HG03575 (cell line): ENCODE data around the gene HPCAL4.

ENCODE experiments used
- ATAC-seq: cut with Tn5 transposase; IDR thresholded peaks from one replicate; pipeline ENCODE4 v1.9.1; 2021; ENCODE audit not compliant: unreplicated experiment, insufficient number of reproducible peaks, low FRiP score; ENCODE audit errors: extremely low read depth

HPCAL4 gene

DNA sequence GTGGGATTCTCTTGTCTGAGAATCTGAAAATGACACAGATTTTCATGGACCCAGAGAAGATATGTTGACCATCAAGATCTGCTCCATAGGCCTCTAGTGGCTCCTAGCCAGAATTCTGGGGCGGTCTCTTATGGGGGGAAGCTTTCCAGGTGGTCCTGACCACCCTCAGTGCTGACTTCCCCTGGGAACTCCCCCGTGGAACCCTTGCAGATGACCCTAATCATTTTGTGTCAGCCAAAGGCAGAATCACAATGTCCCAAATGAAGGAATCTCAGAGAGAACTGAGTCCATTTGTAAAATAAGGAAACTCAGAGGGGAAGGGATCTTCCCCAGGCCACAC is 55.4 kb downstream of the HPCAL4 start:
- ATAC-seq = no peak

DNA sequence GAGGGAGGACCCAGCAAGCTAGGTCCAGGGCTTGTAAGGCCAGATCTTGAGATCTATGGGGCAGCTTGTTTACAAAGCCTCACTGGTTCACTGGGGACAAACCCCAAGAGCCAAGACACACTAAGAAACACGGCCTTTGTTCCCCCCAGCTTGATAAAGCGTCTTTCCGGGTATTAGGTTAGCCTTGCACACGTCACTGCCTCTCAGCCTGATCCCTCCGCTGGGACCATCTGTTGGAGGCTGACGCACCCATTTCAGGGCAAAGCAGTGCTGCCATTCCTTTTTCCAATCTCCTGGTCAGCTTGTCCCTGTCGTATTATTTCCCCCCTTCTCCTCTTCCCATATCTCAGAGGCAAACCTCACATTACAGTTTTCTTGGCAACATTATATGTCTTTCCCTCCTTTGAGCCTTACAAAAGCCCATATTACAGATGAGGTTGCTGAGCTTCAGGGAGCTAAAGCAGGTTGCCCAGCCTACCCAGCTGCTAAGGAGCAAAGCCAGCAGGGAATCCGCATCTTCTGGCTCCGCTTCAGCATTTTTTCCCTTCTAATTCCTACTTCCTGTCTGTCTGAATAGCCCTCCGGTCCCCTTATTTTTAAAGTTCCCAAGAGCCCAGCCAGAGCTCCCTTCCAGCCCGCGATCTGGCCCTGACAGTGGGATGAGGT is 55.9 kb downstream of the HPCAL4 start:
- no peak for ATAC-seq

DNA sequence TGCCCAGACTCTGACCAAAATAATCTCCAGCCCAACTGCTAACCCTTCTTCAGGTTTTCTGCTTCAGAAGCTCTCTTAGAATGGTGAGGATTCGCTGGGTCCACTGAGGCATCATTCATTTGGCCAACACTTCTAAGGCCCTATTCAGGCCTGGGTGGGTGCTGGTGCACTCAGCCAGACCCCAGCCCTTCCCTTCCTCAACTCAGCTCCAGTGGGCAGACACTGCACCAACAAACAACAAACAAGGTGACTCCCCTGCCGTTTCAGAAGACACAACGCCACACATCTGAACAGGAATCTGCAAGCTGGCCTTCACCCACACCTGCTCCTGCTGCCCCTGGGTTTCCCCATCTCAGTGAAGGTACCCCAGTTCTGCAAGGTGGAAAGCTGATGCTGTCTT is 57.8 kb downstream of the HPCAL4 start:
- ATAC-seq = no peak

DNA sequence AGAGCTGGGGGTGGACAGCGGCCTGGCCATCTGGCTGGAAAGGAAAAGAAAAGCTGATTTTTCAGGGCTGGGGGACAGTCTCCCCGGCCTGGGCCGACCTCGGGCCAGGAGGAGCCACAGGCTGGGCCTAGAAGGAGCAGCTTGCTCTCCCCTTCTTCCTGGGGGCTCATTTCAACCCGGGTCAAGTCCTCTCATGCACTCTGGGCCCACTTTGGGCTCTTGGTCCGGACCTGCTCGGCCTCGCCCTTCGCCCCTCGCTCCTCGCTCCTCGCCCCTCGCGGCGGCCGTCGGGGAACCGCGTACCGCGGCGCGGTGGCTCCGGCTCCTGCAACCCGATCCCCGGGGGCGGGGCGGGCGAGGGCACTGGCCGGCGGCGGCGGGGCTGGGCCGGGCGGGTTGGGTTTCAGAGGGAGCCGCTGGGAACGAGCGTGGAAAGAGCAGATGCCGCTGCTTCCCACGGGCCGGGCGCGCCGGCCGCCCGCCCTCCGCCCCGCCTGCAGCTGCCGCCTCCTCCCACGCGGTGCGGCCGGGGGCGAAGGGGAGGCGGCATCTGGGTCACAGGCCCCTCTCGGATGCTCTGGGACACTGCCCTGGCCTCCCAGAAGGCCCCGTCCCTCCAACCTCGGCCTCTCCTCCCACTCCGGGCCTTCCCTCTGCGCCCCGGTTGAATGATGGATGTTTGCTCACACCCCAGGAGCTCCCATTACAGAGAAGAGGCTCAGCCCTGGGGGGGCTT is 58.4 kb downstream of the HPCAL4 start:
- ATAC-seq = no peak

DNA sequence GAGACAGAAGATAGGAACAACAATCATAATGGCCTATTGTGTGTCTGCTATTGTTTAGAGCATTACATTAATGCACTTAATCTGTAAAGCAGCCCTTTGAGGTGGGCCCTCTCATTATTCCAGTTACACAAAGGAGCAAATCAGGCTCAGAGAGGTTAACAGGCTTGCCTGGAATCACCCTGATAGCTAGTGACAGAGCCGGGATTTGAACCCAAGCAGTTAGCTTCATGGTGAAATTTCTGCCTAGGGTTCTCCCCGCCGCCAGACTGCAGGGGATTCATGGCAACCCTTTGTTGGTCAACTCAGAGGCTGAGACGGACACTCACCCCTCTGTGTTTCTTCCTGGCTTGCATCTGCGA is 58.9 kb downstream of the HPCAL4 start:
- ATAC-seq = no peak

DNA sequence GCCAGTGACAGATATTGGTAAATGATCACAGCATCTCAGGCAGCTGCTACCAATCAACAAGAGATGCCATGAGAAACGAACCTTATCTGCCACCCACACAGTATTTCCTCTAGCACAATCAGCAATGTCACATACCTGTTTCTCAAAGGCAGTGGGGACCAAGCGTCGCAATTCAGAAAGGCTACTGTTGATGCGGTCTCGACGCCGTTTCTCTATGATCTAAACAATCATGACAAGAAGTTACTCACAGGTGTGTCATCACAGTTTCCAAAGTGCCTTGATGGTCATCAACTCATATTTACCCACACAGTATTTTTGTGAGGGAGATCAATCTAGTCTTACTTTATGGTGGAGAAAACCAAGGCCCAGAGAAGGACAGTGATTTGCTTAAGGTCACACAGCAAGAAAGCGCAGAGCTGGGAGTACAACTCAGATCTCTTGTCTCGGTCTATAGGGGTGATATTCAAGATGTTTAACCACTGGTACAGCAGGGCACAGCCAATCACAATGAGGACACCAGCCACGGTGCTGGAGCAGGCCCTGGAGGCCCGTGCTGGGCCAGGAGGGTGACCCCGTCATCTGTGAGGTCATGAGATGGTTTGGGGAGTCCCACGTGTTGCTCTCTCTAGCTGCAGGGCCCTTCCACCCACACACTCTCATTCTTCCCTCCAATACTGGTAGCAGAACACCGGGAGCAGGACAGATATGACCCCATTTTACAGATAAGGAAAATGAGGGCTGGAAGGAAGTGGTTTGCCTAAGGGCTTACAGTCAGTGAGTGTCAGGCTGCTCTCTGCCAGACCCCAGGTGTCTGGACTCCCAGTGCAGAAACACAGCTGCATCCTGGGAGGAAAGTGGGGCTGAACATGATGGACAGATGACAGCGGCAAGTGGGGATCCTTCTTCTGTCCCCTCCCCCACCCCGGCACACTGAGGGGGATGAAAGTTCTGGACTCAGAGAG is 59.6 kb downstream of the HPCAL4 start:
- no peak for ATAC-seq

DNA sequence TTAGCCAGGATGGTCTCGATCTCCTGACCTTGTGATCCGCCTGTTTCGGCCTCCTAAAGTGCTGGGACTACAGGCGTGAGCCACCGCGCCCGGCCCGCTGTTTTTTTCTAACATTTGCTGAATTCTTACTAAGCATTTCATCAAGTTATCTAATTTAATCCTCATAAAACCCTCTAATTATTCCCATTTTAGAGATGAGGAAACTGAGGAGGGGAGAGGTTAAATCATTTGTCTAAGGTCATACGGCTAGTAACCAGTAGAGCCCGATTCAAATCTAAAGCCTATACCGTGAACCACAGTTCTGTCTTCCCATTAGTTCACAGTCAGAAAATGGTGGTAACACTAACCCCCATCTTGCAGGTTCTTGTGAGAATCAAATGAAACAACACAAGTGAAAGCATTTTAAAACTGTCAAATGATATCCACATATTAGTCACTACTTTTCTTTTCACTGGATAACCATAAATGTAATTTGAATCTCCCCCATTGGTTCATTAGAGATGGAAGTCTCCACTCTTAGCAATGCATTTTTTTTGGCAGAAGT is 62.4 kb downstream of the HPCAL4 start:
- ATAC-seq = no peak
